ENCODE measurements around the gene MGAT1.
"Not testable (repeated sequence)": the region's sequence is repeated elsewhere in the genome, so short reads cannot be mapped to it uniquely, and the experiment has no call there.

MGAT1 gene

DNA sequence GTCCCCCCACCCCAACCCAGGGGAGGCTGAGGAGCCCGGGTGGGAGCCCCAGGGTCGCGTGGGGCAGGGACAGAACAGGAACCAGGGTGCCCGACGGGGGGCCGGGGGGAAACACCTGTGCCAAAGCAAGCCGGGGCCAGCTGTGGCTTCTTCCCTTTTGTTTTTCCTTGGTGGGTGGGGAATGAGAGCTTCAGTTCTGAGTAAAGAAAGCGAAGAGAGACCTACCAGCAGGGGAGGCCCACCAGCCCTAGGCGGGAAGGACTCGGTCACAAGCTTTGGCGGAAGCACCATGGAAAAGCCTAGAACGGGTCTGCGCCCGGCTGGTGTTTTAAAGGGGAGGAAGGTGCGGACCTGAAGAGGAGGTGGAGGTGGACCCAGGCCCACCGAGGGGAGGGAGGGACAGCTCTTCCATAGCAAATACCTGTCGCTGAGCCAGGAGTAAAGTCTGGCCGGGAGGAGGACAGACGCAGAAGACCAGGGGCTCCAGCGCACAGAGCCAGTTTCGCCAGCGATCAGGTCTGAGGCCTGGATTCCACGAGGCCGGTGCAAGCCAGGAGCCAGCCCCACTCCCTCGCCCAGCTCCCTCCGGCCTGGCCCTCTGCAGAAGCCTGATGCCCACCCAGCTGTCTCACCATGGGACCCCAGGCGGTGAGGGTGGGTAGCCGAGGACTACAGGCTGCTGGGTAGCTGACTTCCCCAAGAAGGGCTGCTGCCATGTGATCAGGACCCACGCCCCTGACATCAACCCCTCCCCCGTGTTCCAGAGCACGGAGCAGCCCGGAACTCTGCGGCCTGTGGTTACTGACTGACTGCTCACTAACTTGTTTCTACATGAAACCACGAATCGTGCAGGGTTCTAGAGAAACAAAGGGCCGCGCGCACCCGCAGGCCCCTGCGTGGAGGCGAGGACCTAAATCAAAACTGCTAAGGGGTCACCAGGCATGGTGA is 849 bp upstream of the MGAT1 start:
- peak; percentile 87 for DNase-seq

DNA sequence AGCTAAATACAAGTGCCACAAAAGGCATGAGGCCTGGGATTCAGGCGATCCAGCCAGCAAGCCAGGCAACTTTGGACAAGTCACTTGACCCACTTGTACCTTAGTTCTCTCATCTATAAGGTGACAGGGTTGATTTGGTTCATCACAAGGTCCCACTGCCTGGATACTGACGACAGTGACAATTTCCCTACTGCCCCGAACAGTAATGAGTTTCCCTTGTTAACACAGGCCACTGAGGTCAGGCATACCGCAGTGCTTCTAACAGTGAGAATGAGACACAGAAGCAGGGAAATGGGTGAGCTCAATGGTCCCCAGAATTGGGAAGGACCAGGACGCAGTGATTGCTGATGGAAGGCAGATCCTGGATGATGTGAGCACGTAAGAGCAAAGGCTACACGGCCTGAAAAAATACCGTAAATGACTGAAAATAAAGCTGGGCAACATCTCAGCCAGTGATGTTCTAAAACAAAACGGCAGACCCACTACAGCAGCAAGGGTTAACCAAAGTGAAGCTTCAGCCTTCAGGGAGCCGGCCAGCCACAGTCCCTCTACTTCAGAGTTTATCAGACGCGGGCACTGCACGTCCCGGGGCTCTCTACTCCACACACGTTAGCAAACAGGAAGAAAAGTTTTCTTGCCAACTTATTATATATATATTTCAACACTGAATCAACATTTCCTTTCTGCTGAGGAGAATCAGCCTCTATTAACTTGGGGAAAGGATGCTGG is 846 bp downstream of the MGAT1 start:
- DNase-seq, result no peak

DNA sequence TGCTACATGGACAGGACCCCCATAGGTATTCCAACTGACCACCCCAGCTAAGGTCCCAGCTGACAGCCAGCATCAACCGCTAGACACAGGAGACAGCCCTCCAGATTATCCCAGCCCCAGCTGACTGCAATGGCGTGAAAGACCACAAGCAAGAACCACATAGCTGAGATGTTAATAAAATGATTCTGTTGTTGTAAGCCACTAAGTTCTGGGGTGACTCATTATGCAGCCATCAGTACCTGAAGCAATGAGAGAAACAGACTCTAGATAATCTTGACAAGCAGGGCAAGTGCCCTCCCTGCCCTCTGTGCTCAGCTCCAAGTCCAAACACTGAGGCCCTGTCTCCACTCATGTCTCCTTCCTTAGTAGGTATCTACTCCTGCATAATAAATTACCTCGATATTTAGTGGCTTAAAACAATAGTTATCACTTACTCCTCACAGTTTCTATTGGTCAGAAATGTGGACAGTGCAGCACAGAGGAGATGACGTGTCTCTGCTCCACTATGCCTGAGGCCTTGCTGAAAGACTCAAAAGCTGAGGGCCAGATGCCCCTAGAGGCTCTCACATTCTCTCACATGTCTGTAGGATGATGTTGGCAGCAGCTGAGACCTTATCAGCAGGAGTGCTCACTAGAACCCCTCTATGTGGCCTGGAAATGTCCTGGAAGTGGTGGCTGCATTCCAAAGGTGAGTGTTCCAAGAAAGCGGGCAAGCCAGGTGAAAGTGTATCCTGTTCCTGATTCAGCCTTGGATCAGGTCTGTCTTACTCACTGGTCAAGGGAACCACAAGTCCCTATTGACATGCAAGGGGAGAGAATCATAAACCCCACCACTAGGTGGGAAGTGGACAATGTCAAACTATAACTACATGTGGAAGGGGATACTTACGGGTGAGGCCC is 2.5 kb downstream of the MGAT1 start:
- no peak for DNase-seq

DNA sequence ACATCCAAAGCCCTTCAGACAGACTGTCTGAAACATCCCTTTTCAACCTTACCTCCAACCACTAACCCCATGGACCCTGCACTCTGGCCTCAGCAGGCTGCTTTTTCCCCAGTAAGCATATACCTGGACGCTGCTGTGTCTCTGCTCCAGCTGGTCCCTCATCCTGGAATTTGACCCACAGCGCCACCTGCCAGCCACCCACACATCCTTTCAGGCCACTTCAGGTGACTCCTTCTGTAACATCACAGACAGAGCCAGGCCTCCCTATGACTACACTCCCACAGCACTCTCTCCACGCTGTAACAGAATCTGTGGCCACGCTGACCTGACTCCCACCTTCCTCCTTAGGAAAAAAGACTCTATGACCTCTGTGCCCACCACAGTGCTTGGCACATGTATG is 3.4 kb downstream of the MGAT1 start:
- DNase-seq, result no peak

DNA sequence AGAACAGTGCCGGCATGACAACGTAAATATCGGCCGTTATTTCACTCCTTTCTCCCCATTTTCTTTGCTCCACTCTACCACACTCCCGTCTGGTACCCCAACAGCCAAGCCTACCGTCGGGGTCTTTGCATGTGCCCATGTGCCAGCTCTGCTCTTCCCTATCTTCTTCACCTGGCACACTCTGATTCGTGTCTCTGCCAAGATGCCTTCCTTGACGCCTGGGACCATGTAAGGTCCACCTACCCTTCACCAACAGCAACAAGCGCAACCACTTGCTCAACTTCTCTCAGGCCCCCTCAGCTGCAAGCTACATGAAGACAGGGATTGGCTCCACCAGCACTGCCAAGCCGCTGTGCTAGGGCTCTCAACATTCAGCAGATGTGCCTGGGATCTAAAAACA is 4.4 kb downstream of the MGAT1 start:
- no peak for DNase-seq

DNA sequence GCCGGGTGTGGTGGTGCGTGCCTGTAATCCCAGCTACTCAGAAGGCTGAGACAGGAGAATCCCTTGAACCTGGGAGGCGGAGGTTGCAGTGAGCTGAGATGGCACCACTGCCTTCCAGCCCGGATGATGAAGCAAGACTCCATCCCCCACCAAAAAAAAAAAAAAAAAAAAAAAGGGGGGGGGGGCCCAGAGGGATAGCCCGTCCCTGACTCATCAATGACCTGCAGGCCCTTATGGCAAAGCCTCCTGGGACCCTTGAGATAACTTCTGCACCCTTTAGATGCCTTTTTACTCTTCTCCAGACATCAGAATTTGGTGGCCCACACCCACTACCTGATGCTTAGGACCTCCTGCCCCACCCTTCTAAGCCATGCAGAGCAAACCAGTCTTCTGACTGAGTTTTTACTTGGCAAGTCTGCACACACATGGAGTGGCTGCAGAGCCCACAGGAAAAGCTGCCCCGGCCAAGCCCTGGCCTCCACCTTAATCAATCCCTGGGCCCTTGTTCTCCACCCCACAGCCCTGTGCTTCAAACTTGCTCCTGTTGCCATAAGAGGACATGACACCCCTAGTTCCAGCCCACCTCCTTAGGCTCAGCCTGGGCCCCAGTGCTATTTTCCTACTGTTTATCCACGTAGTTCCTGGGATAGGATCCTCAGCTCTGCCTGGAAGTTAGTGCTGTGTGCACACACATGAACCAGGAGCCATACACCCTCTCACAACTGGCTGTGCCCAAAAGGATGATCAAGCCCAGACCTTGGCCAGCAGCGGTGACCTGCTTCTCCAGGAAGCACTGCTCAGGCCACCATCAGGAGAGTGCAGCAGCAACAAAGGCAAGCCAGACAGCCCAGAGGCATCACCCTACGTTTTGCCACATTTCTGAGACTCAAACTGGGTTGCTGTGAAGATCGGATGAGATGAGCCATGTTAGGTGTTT is 5.1 kb downstream of the MGAT1 start:
- no peak for DNase-seq

DNA sequence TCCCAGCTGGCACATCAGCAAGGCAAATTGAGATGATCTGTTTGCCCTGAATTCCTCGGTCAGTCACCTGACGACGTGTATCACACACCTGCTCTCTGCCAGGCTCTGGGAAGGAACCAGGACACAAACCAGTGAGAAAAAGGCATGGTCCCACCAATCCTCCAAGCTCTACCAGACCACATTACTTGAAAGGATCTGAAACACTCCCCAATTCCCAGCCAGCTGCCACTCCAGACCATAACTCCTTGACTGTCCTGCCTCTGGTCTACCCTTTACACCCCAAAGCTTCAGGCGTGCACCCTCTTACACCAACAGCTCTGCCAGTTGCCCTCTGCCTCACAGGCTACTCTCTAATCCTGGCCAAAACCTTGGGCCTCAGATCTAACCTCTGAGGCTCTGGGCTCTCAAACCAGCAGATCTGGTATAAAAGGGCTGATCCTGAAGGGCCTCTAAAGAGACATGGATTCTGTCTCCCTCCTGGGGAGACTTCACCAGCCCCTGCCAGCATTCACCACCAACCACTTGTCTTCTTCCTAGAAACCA is 6.8 kb downstream of the MGAT1 start:
- DNase-seq, result no peak

DNA sequence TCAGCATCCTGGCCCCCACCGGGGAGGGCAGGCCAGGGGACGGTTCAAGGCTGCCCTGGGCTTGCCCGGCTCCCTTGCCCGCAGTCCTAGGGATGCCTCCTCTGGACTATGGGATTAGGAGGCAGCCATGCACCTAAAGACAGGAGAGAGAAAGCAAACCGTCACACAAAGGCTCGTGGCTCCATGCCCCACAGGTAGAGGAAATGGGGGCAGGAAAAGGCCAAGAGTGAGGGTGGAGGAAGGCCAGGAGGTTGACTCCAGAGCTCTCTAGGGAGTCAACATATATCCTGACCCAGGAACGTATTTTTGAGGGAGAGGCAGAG is 9.7 kb downstream of the MGAT1 start:
- no peak for DNase-seq

DNA sequence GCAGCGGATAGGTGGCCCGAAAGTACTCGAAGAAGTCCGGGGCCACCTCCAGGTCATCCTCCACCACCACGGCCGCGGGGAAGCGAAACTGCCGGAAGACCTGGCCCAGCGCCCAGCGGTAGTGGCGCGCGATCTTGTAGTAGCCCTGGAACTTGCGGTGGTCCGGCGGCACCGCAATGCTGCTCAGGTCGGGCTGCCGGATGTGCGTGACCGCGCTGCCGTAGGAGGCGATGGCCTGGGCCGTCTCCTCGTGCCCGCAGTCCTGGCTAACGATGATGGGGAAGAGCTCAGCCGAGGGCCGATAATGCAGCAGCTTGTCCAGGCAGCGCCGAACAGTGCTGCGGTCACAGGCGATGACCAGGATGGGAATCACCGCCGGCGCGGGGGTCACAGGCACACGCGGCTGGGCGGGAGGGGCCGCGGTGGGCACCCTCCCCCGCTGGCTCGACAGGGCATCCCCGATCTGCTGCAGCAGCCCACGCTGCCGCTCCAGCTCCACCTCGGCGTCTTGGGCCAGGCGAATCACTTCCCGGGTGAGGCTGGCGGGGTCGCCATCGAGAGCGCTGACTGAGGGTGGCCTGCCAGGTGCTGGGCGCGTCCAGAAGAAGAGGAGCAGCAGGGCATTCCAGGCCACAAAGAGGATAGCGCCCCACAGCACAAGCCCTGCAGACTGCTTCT is 10.2 kb downstream of the MGAT1 start:
- DNase-seq, result no peak

DNA sequence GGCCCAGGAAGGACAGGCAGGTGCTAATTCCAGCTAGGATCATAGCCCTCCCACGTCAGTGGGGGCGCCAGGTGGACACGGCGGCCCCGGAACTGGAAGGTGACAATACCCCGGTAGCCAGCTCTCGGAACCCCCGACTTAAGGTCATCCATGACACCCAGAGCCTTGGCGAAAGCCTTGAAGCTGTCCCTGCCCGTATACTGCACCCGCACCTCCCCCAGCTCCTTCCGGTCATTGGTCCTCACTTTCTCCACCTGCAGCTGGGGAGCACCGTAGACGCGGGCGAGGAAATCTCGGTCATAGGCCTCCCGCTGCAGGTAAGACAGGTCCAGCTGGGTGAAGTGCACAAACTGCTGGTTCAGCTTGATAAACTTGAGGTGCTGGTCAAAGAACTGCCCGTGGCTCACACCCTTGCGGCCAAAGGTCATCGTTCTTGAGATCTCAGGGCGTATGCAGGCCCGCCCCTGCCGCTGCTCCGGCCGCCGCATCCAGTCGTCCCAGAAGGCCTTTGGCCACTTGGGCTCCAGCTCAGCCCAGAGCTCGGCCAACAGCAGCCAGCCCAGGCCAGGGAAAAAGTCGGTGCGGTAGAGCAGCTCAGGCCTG is 10.9 kb downstream of the MGAT1 start:
- DNase-seq, result no peak

DNA sequence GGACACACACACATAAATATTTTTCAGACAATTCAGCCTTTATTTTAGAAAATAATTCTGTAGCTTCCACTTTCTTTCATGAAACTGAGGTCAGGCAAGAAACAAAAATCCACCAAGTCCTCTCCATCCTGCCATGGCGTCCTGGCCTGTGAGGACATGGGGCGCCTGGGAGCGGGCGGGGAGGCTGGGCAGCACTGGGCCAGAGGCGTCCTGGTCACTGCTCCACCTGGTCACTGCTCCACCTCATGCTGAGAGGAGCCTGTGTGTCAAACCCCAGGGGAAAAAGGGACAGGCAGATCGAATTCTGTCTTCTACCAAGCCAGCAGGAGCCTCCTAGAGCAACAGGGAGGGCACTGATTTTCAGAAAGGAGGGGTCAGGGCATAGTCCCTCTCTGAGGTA is 12.1 kb downstream of the MGAT1 start:
- no peak for DNase-seq

DNA sequence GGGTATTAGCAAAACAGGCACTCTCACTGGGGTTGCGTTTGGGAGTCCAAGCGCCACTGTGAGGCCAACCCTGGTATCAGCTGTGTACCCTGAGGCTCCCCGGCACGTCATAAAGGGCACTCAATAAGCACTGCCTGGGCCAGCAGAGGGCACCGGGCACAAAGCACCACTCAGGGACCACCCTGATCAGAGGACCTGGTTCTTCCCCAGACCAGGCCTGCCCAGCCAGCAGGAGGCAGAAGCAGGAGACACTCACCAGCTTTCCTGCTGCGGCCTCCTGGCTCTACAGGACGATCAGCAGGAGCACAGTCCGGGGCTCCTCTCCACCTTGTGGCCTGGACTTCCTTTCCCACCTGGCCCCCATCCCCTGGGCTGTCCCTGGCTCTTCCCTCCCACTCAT is 12.6 kb downstream of the MGAT1 start:
- DNase-seq, result no peak

DNA sequence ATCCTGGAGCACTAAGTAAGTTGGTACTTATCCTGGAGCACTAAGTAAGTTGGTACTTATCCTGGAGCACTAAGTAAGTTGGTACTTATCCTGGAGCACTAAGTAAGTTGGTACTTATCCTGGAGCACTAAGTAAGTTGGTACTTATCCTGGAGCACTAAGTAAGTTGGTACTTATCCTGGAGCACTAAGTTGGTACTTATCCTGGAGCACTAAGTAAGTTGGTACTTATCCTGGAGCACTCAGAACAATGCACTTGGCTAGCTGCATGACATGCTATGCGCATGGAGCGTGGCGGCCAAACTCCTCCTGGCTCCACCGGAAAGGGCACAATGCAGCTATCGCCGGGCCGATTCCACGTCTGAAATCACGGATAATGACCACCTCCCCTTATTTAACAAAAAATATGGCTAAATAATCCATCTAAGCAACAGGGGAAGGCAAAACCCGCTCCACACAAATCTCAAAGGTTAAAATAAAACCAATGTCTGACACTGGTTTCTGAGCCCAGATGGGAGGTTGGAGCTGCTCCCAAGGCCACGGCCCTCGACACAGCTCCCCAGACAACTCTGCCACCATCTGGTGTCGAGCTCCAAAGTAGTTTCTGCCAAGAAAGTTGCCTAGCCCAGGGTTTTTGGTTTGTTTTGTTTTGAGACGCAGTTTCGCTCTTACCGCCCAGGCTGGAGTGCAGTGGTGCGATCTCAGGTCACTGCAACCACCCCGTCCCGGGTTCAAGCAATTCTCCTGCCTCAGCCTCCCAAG is 13.8 kb downstream of the MGAT1 start:
- not testable (repeated sequence) for DNase-seq

DNA sequence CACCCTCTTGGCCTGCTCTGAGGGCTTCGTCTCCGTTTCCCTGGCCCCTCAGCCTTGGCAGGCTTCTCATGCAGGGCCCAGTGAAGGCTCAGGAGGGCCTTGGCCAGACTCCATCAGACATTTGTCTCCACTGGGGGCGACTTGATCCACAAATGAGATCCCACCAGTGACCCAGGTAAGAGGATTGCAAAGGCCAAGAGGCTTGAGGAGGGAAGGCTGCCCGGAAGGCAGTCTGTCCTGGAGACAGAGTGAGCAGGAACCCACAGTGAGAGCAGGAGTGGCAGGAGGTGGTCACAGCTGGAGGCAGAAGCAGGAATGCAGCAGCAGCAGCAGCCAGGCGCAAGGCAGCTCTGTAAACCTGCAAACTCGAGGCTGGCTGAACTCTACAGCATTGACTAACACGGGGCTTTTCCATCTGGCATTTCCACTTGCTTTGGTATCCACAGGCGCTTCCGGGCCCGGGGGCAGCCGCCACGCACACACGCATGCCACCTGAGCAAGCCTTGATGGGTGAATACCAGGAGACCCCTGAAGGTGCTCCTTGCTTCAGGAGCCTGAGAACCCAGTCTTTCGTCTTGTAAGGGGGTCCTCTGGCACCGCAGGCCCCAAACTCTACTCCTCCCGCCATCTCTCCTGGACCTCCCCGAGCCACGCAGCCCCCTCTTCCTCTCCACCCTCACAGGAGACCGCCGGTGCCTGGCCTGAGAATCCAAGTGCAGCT is 14.7 kb downstream of the MGAT1 start:
- no peak for DNase-seq

DNA sequence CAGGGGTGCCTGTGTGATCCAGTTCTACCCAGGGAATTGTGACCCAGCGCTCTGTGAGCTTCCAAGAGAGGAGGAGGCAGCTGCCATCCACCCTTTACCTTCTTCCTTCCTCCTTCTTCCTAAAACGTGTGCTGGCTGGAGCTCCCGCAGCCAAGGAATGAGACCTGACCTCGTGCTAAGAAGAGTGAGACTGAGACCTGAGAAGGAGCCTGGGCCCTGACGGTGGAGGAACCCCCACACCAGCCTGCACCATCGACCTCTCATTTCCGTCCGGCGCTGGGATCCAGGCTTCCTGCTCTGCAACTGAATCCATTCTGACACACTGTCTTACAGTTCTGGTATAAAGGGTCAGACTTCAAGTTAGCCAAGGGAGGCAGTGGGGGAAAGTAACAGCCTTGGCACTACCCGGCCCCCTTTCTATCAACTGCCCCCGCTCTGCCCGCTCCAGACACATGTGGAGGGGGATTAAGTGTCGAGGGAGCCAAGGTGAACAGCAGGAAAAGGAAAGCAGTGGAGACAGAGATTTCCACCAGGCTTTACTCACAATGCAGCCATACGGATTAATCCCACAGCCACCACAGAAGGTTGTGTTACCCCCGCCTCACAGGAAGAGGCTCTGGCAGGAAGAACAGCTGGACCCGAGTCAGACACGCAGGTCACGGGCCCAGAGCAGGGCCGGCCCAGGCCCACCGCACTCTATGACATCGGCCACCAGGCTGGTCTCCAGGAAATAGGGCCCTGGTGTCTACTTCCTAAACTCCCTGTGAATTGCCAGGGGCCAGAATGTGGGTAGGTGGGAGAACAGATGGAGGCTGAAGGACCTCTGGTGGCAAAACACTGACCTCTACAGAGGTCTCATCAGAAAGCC is 15.8 kb downstream of the MGAT1 start:
- no peak for DNase-seq

DNA sequence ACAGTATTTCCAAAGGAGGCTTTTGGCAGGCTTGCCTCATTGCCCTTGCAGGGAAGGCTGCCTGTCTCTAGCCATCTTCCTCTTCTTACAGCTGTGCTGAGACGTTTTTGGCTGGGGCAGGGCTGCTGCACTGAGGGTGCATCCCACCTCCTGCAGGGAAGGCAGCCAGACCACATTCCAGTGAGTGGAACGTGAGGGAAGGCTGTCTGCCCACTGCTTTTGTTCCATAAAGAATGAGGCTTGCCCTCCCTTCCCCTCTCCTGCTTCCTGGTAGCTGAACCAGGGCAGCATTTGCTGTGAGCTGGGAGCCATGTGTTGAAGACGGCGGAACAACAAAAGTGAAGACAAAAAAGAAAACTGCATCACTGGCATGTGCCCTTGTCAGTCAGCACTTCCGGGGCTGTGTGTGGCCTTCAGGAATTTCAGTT is 16.8 kb downstream of the MGAT1 start:
- DNase-seq, result no peak

DNA sequence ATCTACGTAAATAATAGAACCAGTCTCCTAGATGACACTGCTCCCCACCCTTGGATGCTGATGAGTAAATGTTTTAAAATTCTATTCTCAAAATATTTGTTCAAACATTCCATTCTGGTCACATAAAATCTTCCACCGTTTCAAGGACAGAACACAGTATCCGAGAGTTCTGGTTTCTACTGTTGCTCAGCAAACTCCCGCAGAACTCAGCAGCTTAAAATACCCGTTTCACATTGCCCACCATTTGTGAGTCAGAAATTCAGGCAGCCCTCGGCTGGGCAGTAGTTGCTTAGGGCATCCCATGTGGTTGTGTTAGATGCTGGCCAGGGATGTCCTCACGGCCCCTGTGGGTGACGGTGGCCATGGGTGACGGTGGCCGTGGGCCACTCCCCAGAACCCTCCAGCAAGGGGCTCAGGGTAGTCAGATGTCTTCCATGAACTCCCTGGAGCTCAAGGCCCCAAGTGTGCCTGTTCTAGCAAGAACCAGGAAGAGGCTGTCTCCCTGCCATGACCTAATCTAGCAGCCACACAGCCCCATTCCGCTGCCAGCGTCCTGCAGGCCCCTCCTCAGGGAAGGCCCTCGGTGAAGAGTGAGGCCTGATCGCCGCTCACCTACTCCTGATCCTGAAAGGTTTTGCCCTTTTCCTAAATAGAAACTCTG is 17.4 kb downstream of the MGAT1 start:
- DNase-seq, result no peak
